ENCODE measurements around the gene TUBB4B. TPM values are rescaled to one million over a fixed set of nuclear protein-coding genes. Genes with fewer than 3 reads are reported as not detected.

TUBB4B gene
- total and polyA plus RNA-seq, 7 donors = 141 to 505 (median 196) TPM

DNA sequence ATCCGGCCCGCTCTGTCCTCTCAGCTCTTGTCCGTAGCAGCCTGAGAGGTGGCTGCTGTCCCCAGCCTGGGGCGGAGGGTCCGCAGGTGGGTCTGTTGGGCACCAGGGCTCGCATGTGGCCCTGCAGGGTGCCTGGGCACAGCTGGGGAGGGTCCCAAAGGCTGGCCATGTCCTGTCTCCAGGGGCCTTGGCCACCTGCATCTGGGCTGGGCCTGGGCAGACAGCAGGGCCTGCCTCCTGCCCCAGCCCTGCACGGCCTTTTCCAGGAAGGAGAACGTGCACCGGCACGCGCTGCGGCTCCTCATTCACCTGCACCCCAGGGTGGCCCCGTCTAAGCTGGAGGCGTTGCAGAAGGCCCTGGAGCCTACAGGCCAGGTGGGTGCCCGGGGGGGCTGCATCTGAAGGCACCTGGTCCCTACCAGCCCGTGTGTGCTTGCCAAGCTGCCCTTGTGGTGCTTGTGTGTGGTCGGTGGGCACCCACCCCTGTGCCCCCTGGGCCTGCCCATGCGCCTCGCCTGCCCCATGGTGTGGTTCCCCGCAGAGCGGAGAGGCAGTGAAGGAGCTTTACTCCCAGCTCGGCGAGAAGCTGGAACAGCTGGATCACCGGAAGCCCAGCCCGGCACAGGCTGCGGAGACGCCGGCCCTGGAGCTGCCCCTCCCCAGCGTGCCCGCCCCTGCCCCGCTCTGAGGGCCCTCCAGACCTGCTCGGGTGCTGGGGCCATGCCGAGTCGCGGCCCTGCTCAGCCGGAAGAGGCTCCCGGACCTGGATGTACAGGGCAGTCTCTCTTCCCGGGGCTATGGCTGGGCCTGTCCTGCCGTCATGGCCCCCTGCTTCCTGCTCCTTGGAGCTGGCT is 31.4 kb downstream of the TUBB4B start:
- Histone ChIP-seq H3K4me1 (peaks cover 0 to 33% (median 31%) of the 10 kb centered on the region in 4 donors), H3K9me3 (no peaks in the 10 kb centered on the region), H3K4me3 (no peak overlapping the region), H3K36me3 (peaks cover 17 to 43% (median 26%) of the 10 kb centered on the region in 4 donors), H3K27me3 (peaks cover 10 to 33% (median 13%) of the 10 kb centered on the region in 3 donors), H3K27ac (no peak overlapping the region)
- no peak for DNase-seq
- TF ChIP-seq POLR2AphosphoS5 (IDR thresholded peaks at IDR 0.05) (no peak), POLR2A (IDR thresholded peaks at IDR 0.05) (no peak)
- TF ChIP-seq, protein P1, sequence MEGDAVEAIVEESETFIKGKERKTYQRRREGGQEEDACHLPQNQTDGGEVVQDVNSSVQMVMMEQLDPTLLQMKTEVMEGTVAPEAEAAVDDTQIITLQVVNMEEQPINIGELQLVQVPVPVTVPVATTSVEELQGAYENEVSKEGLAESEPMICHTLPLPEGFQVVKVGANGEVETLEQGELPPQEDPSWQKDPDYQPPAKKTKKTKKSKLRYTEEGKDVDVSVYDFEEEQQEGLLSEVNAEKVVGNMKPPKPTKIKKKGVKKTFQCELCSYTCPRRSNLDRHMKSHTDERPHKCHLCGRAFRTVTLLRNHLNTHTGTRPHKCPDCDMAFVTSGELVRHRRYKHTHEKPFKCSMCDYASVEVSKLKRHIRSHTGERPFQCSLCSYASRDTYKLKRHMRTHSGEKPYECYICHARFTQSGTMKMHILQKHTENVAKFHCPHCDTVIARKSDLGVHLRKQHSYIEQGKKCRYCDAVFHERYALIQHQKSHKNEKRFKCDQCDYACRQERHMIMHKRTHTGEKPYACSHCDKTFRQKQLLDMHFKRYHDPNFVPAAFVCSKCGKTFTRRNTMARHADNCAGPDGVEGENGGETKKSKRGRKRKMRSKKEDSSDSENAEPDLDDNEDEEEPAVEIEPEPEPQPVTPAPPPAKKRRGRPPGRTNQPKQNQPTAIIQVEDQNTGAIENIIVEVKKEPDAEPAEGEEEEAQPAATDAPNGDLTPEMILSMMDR (IDR thresholded peaks at IDR 0.05) = no peak
- intact Hi-C loops (cut with DNase I) = no loop called here
- 93 to 96% methylated on average over 39 of the region's 39 CpGs for WGBS, 2 donors

DNA sequence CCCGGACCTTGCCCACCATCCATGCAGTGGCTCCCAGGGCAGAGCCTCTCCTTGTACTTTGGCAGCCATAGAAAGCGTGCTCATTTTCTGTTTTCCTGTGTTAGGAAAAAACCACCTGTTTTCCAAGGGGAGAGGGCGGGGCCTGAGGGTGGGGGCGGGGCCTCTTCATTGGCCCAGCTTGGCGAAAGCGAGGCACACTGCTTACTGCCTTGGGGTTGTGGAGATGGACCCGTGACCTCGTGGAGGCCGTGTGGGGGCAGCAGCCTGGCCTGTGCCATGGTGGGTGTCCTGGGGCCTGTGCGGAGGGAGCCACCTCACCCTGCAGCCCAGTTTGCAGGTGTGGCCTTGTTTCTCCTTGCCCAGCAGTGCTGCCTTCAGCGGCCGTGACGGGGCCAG is 32.0 kb downstream of the TUBB4B start:
- no peak for TF ChIP-seq POLR2A (IDR thresholded peaks at IDR 0.05)
- TF ChIP-seq, protein P1 (IDR thresholded peaks at IDR 0.05) = no peak
- no peak for TF ChIP-seq POLR2AphosphoS5 (IDR thresholded peaks at IDR 0.05)
- TF ChIP-seq EP300 (IDR thresholded peaks at IDR 0.05) = no peak
- intact Hi-C loops (cut with DNase I) = no loop called here
- Histone ChIP-seq H3K36me3 (peaks cover 17 to 37% (median 26%) of the 10 kb centered on the region in 4 donors), H3K4me3 (no peak overlapping the region), H3K4me1 (peaks cover 0 to 36% (median 34%) of the 10 kb centered on the region in 4 donors), H3K9me3 (no peaks in the 10 kb centered on the region), H3K27ac (no peak overlapping the region), H3K27me3 (peaks cover 10 to 39% (median 19%) of the 10 kb centered on the region in 3 donors)
- no peak for DNase-seq
- WGBS, 2 donors = 69 to 88% methylated on average over 13 of the region's 13 CpGs

DNA sequence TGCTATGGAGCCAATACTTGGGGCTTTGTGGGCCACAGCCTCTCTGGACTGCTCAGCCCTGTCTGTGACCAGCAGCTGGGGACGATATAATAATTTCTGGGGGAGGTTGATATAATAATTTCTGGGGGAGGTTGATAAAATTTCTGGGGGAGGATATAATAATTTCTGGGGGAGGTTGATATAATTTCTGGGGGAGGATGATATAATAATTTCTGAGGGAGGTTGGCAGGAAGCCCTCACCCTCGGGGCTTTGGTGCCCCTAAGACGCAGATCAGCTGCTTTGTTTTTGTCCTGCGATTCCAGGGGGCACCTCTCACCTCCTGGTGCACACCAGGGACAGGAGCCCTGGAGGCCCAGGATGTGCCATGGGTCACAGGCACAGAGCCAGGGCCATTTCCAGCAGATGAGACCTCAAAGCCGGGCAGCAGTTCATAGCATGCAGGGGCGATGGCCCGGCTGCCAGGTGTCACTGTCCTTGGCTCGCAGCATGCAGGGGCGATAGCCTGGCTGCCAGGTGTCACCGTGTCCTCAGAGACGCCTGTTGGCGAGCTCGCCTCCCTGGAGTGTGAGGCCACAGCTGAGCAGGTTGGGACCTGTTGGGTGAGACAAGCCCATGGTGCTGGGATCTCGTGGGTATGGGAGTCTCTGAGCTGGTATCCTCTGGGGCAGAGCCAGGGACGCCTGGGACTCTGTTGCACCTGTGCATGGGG is 32.7 kb downstream of the TUBB4B start:
- peaks cover 10 to 46% (median 26%) of the 10 kb centered on the region in 3 donors for H3K27me3 ChIP-seq
- H3K4me3 ChIP-seq = no peak overlapping the region
- DNase-seq = no peak
- WGBS, 2 donors = 66 to 67% methylated on average over 15 of the region's 15 CpGs
- H3K36me3 ChIP-seq = peaks cover 17 to 36% (median 26%) of the 10 kb centered on the region in 4 donors
- H3K27ac ChIP-seq = no peak overlapping the region
- intact Hi-C loops (cut with DNase I) = no loop called here
- peaks cover 0 to 34% (median 27%) of the 10 kb centered on the region in 4 donors for H3K4me1 ChIP-seq
- TF ChIP-seq EP300 (IDR thresholded peaks at IDR 0.05) (no peak), POLR2A (IDR thresholded peaks at IDR 0.05) (no peak), POLR2AphosphoS5 (IDR thresholded peaks at IDR 0.05) (no peak)
- TF ChIP-seq, protein P1 (IDR thresholded peaks at IDR 0.05) = no peak
- no peaks in the 10 kb centered on the region for H3K9me3 ChIP-seq

DNA sequence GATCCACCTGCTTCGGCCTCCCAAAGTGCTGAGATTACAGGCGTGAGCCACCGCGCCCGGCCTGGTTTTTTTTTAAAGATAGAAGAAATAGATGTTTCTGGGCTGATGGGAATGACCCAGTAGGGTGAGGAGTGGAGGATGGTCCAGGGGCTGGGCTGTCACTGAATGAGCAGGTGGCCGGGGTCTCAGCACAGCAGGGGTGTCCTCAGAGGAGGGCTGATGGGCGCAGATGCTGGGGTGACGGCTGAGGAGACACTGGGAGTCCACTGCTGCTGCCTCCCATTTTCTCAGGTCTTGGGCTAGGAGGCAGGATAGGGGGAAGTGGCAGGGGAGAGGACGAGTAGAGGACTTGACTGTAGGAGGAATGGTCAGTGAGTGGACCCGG is 34.1 kb downstream of the TUBB4B start:
- Histone ChIP-seq H3K4me3 (no peak overlapping the region), H3K27ac (no peak overlapping the region), H3K36me3 (peaks cover 17 to 43% (median 26%) of the 10 kb centered on the region in 4 donors), H3K9me3 (no peaks in the 10 kb centered on the region), H3K4me1 (peaks cover 0 to 23% (median 18%) of the 10 kb centered on the region in 4 donors), H3K27me3 (peaks cover 10 to 60% (median 39%) of the 10 kb centered on the region in 3 donors)
- intact Hi-C loops (cut with DNase I) = no loop called here
- DNase-seq = no peak
- 83 to 87% methylated on average over 10 of the region's 10 CpGs for WGBS, 2 donors
- TF ChIP-seq POLR2AphosphoS5 (IDR thresholded peaks at IDR 0.05) (no peak), EP300 (IDR thresholded peaks at IDR 0.05) (no peak), POLR2A (IDR thresholded peaks at IDR 0.05) (no peak)
- TF ChIP-seq, protein P1 (IDR thresholded peaks at IDR 0.05) = no peak
